ENCODE data around the gene FGD3.
"Not testable (repeated sequence)": the region's sequence is repeated elsewhere in the genome, so short reads cannot be mapped to it uniquely, and the experiment has no call there.

The FGD3 gene

GRCh38 chr9:92947268-92948037 lies at the start of gene FGD3:
Gene FGD3, plus strand, starts transcription at chr9:92947523. Its CDS starts 28,734 bp downstream, at chr9:92976257.
- no peak for DNase-seq

GRCh38 chr9:92905137-92905536 lies 42.2 kb upstream of the FGD3 start:
- DNase-seq = not testable (repeated sequence)

- DNase-seq = no peak
These were observed 35.5 kb upstream of the FGD3 start for GRCh38 chr9:92911511-92912475.

- no peak for DNase-seq
These were observed 30.0 kb upstream of the FGD3 start for GRCh38 chr9:92917176-92917800.

GRCh38 chr9:92920437-92920836 lies 26.9 kb upstream of the FGD3 start:
- DNase-seq = no peak

GRCh38 chr9:92931606-92932005 lies 15.7 kb upstream of the FGD3 start:
- no peak for DNase-seq

GRCh38 chr9:92934321-92934720 lies 13.0 kb upstream of the FGD3 start:
- no peak for DNase-seq

- DNase-seq = no peak
These were observed 9.3 kb upstream of the FGD3 start for GRCh38 chr9:92938025-92938424.

- DNase-seq = no peak
These were observed 5.5 kb upstream of the FGD3 start for GRCh38 chr9:92941861-92942260.

GRCh38 chr9:92942688-92943616 lies 4.4 kb upstream of the FGD3 start:
- DNase-seq = no peak

- no peak for DNase-seq
These were observed 2.4 kb upstream of the FGD3 start for GRCh38 chr9:92944921-92945320.

GRCh38 chr9:92945796-92946195 lies 1.5 kb upstream of the FGD3 start:
- DNase-seq = no peak

- DNase-seq = no peak
These were observed 763 bp downstream of the FGD3 start for GRCh38 chr9:92948038-92948534.

GRCh38 chr9:92948632-92949031 lies 1.3 kb downstream of the FGD3 start:
- no peak for DNase-seq

- no peak for DNase-seq
These were observed 2.1 kb downstream of the FGD3 start for GRCh38 chr9:92949266-92949982.

- DNase-seq = no peak
These were observed 3.1 kb downstream of the FGD3 start for GRCh38 chr9:92950359-92950955.

- no peak for DNase-seq
These were observed 5.7 kb downstream of the FGD3 start for GRCh38 chr9:92952906-92953610.

GRCh38 chr9:92954049-92954861 lies 6.9 kb downstream of the FGD3 start:
- DNase-seq = no peak

GRCh38 chr9:92954886-92955285 lies 7.6 kb downstream of the FGD3 start:
- DNase-seq = no peak

Measured in GOT3 (cell line).